CD4-positive, alpha-beta T cell treated with Interleukin-17A for 4 hours (primary cell): ENCODE data around the gene MARCHF11.

Experiments used
- DNase-seq: peaks from one replicate; pipeline ENCODE4 v3.0.0-alpha.2; 2020; ENCODE audit warnings: mixed read lengths

MARCHF11 gene, protein sequence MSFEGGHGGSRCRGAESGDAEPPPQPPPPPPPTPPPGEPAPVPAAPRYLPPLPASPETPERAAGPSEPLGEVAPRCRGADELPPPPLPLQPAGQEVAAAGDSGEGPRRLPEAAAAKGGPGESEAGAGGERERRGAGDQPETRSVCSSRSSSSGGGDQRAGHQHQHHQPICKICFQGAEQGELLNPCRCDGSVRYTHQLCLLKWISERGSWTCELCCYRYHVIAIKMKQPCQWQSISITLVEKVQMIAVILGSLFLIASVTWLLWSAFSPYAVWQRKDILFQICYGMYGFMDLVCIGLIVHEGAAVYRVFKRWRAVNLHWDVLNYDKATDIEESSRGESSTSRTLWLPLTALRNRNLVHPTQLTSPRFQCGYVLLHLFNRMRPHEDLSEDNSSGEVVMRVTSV

DNA sequence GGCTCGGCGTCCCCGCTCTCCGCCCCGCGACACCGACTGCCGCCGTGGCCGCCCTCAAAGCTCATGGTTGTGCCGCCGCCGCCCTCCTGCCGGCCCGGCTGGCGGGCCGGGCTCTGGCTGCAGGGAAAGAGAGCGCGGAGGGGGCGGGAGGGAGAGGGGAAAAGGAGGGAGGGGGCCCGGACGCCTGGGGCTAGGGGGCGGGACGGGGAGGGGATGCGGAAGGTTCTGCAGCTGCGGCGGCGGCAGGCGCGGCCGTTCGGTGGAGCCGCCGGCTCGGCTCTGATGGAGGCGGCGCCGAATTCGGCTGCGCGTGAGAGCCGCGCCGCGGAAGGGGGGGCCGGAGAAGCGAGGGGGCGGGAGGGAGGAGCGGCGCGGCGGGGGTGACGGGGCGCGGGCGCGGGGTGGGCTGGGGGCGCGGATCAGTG is at the start of gene MARCHF11:
TSS of gene MARCHF11 (minus strand) at position 281 of the 425 bp plus-strand sequence. CDS start at position 65, 216 bp downstream.
- DNase-seq: no peak

GRCh38 chr5:16225927-16226326 is 46.3 kb upstream of the MARCHF11 start:
- no peak for DNase-seq

GRCh38 chr5:16192311-16192710 is 12.7 kb upstream of the MARCHF11 start:
- DNase-seq: no peak

GRCh38 chr5:16180789-16181082 is 1.1 kb upstream of the MARCHF11 start:
- DNase-seq: no peak

DNA sequence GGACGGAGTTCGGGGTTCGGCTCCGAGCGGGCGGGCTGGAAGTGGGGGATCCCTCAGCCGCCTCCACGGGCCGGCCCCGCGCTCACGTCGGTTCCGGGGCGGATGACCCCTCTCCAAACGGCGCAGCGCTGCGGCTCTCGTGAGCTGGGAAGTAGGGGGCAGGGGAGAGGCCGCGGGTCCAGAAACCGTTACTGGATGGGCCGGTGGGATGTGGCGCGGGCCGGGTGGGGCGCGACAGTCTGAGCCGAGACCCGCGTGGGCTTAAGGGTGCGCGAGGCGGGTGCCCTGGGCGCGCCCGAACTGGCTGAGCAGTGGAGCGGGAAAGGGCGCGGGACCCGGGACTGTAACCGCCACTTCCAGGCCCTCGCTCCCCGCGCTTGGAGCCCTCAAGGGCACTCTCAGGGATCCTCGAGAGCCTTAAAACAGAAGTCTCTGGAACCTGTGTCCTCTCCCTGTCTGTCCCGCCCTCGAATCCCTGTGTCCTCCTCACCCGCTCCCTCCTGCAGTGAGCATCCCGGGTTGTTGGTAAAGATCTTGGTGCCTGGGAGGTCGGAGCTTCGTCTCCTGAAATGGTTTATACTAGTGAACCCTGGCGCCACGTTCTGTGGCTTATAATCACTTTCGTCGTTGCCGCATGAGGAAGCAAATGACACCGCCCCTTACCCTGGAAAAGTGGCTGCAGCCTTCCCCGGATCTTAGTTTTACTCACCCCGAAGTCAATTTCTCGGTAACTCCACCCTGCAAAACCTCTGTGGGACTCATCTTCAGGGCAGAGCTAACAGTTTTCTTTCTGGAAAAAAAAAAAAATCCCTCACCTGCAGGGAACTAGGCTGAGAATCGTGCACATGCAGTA is 571 bp upstream of the MARCHF11 start:
- DNase-seq: no peak

DNA sequence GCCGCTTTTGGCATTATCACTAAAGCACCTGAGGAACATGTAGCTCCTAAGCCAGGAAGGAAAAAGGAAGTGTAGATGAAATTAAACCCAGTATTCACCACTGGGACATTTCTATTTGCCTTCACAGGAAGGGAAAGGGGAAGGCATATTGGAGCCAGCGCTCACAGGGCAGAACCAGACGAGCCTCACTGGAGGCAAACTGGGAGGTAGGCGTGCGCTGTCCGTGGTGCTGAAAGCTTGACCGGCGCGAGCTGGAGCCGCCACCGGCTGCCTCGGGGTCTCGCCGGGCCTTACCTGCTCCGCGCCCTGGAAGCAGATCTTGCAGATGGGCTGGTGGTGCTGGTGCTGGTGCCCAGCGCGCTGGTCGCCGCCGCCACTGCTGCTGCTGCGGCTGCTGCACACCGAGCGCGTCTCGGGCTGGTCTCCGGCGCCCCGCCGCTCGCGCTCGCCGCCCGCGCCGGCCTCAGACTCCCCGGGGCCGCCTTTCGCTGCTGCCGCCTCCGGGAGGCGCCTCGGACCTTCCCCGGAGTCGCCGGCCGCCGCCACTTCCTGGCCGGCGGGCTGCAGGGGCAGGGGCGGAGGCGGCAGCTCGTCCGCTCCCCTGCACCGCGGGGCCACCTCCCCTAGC is 732 bp downstream of the MARCHF11 start:
- peak; percentile 27 for DNase-seq

DNA sequence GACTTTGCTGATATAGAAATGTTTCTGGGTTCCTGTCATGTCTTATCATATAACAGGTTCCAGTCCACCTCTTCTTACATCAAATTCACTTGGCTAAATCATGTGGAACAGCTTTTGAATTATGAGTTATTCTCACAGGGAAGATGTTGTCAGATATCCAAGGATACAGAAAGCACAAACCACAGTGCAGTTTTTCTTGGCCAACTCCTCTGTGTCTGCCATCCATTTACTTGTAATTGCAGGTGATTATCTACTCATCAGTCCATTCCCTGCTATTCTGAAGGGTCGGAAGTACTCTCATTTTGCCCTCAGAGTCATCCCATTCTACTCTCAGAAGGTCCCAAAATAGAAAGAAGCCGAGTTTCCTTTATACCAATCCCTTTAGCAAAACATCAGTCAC is 10.0 kb downstream of the MARCHF11 start:
- no peak for DNase-seq

- DNase-seq: no peak
Observed at GRCh38 chr5:16160706-16161105, 18.9 kb downstream of the MARCHF11 start.

DNA sequence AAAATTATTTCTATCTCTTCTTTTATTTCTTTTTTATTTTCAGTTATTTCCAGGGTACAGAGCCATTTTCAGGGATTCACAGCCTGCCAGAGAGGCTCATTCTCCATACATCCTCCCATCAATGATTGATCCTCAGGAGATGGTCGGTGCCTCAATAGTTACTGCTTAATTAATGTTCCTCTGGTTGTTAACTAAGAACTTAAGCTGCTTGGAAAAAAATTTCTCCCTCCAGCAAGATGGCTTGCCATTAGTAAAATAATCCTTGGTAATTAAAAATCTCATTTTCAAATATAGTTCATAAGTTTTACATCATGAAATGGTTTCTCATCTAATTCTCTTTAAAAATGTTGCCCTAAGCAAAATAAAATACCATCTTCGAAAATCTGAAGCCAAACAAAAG is 20.0 kb downstream of the MARCHF11 start:
- DNase-seq: no peak

- no peak for DNase-seq
Observed at GRCh38 chr5:16156152-16156551, 23.4 kb downstream of the MARCHF11 start.

- no peak for DNase-seq
Observed at GRCh38 chr5:16152601-16153568, 26.7 kb downstream of the MARCHF11 start.

DNA sequence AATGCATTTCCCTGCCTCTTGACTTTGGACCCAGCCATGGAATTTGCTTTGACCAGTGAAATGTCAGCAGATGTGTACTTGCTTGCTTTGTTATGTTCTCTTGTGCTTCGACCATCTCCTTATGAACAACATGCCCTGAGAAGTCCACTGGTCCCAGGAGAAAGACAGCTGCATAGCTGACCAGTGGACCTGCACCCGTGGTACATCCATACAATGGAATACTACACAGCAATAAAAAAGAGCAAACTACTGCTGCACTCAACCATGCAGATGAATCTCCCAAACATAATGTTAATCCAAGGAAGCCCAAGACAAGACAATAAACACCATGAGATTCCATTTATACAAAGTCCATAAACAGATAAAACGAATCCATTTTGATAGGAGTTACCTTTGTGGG is 30.0 kb downstream of the MARCHF11 start:
- no peak for DNase-seq

DNA sequence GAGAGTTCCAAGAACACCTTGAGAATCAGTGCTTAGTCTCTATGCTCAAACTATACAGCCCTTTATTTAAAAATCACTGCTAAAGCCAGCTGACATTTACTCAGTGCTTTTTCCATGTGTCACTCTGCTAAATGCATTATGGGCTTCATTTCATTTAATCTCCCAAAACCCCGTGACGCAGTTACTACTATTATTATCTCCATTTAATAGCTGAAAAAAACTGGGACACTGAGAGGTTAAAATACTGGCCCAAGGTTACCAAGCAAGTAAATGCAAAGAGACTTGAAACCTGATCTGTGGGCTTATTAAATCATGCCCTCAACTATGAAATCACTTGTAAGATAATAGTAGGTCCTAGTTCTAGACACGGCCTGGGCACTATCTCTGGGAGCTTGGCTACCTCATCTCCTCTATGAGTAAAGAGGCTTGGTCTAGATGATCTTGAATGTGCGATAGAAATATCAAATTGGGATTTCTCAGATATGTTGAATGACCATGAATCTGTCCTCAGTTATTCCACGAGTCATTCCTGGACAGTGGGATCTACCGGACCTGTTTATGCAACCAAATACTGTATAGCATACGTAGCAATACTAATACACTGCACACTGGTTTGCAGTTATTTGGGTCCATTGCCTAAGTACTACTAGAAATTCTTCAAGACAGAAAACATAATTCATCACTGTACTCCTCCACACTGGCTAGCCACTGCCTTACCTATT is 32.3 kb downstream of the MARCHF11 start:
- DNase-seq: no peak

DNA sequence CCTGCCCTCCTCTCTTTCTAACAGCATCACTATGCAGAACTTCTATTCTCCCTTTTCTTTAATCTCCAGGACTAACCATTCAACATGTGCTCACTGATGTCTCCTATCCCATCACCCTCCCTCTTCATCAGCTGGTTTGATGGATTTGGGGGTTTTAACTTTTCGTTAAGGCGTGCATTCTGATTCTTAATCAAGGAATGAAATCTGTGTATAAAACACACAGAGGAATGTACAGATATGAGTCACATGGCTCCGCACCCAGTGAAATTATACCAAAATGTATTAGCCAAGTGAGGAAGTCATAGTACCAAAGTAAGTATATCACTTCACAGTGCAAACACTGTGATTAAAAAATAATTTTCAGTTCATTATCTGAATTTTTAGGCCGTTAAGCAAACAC is 35.2 kb downstream of the MARCHF11 start:
- no peak for DNase-seq

GRCh38 chr5:16143361-16144049 is 36.1 kb downstream of the MARCHF11 start:
- no peak for DNase-seq

GRCh38 chr5:16140944-16141343 is 38.6 kb downstream of the MARCHF11 start:
- DNase-seq: no peak

DNA sequence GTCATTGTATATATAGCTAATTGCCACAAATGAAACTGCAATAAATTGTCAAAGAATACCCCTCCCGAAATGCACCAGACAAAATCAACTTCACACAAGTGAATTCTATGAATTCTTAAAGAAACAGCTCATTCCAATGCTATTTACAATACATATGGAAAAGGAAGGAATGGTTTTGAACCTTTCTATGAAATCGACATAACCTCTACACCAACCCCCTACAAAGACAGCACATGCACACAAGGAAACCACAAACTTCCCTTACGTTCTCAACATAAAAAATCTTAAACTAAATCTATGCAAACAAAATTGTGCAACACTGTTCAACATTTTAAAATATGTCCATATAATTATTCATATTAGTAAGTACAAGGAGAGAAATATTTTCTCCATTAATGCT is 39.2 kb downstream of the MARCHF11 start:
- no peak for DNase-seq

GRCh38 chr5:16137177-16137576 is 42.4 kb downstream of the MARCHF11 start:
- no peak for DNase-seq

DNA sequence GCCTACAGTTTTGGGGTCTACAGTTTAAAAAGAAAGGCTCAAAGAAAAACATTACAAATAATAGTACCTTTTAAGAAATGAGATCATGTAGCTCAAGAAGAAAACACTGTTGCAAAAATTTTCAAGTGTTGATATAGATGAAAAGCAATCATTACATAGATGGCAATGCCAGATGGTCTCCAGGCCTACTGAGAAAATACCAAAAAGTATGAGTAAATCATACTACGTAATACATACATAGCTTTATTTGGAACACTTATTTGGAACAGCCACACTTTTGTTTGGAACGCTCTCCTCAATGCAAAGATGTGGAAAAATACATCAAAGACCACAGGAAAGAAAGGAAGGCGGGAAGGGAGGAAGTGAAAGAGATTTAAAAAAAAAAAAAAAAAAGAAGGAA is 44.1 kb downstream of the MARCHF11 start:
- no peak for DNase-seq

- no peak for DNase-seq
Observed at GRCh38 chr5:16135003-16135402, 44.6 kb downstream of the MARCHF11 start.

DNA sequence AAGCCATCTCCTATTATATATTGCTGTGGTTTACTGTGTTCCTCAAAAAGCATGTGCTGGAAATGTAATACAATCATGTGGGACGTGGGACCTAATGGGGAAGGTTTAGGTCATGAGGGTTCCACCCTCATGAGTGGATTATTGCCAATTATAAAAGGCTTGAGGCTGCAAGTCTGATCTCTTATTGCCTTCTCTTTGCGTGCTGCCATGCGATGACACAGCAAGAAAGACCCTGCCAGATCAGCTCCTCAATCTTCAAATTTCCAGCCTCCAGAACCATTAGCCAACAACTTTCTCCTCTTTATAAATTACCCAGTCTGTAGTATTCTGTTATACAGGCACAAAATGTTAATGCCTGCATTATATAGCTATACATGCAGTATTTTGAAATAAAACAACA is 45.4 kb downstream of the MARCHF11 start:
- DNase-seq: no peak
